HL-60/S4 (cell line): ENCODE data around the gene TMEM178B.

Experiments used
- in situ Hi-C: fragments of 300-500 bp; cut with MboI; formaldehyde crosslinking; loops from 2 replicates; pipeline ENCODE4 v1.14.3; 2022; ENCODE audit warnings: low sequenced_read_pairs

TMEM178B gene

GRCh38 chr7:141511316-141511675 is 437.4 kb downstream of the TMEM178B start:
- in situ Hi-C loops: no loop called here

GRCh38 chr7:141511676-141512396 is 438.0 kb downstream of the TMEM178B start:
- in situ Hi-C loops: no loop called here

- in situ Hi-C loops: no loop called here
Observed at GRCh38 chr7:141512597-141512996, 438.7 kb downstream of the TMEM178B start.

GRCh38 chr7:141513720-141514119 is 439.9 kb downstream of the TMEM178B start:
- in situ Hi-C loops: no loop called here

- in situ Hi-C loops: no loop called here
Observed at GRCh38 chr7:141515941-141516340, 442.1 kb downstream of the TMEM178B start.

GRCh38 chr7:141519623-141520022 is 445.8 kb downstream of the TMEM178B start:
- in situ Hi-C loops: no loop called here

GRCh38 chr7:141522657-141523342 is 448.9 kb downstream of the TMEM178B start:
- in situ Hi-C loops: no loop called here

GRCh38 chr7:141525973-141526514 is 452.2 kb downstream of the TMEM178B start:
- in situ Hi-C loops: no loop called here

- in situ Hi-C loops: no loop called here
Observed at GRCh38 chr7:141527076-141527475, 453.2 kb downstream of the TMEM178B start.

- in situ Hi-C loops: no loop called here
Observed at GRCh38 chr7:141528399-141528798, 454.5 kb downstream of the TMEM178B start.
